22Rv1 (cell line): ENCODE measurements around the gene C10orf71.

ENCODE experiments used
- CTCF ChIP-seq: fragments of 450-650 bp; IDR thresholded peaks from 2 replicates; pipeline ENCODE4 v1.5.1; 2017; ENCODE audit warnings: mild to moderate bottlenecking
- ZFX ChIP-seq: fragments of 450-650 bp; IDR thresholded peaks from 2 replicates; pipeline ENCODE4 v1.6.1; 2017; ENCODE audit warnings: antibody characterized with exemption, borderline replicate concordance

- TF ChIP-seq CTCF (no peak), ZFX (no peak)
Observed at GRCh38 chr10:49289480-49289879, 9.5 kb upstream of the C10orf71 start.
